Measurements from ENCODE around the gene CD70.
"Not testable (repeated sequence)": the region's sequence is repeated elsewhere in the genome, so short reads cannot be mapped to it uniquely, and the experiment has no call there.

CD70 gene, protein sequence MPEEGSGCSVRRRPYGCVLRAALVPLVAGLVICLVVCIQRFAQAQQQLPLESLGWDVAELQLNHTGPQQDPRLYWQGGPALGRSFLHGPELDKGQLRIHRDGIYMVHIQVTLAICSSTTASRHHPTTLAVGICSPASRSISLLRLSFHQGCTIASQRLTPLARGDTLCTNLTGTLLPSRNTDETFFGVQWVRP

DNA sequence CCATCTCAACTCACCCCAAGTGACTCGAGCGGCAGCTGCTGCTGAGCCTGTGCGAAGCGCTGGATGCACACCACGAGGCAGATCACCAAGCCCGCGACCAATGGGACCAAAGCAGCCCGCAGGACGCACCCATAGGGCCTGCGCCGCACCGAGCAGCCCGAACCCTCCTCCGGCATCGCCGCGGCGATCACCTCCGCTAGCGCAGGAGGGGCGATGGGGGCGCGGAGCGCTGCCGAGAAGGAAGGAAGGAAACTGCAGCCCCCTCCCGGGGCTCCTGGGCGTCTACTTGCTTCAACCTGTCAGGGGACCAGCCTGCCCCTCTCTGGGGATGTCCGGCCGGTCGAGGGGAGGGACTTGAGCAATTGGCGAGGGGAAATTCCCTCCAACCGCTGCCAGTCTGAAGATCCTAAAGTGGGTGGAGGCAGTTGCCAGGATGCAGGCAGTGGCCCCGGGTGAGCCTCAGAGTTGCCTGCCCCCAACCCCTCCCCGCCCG is at the start of gene CD70:
CD70 (minus strand) TSS at position 324 of the 493 bp plus-strand sequence; CDS start at position 176, 148 bp downstream.
- no peak for DNase-seq

DNA sequence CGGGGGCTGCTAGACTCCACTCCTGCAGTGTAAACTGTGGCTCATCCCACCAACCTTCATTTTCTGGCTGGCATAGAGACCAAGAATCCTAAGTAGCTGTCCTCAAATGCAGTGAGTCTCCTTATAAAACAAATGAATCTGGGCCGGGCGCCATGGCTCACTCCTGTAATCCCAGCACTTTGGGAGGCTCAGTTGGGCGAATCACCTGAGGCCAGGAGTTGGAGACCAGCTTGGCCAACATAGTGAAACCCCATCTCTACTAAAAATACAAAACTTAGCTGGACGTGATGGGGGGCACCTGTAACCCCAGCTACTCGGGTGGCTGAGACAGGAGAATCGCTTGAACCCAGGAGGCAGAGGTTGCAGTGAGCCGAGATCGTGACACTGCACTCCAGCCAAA is 49.4 kb upstream of the CD70 start:
- DNase-seq: not testable (repeated sequence)

DNA sequence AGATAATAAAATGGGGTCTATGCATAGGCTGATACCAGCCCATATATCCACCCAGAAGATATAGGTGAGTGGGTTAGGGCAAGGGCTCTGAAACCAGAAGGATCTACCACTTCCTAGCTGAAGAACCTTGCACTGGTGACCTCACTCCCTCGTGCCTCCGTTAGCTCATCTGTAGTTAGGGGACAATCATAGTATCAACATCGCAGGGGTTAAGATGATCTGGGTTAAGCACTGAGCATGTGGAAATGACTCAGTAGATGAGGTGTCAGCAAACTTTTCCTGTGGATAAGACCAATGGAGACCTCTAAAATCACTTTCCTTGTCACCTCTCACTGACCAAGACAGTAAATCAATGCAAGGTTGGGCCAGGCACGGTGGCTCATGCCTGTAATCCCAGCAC is 48.5 kb upstream of the CD70 start:
- no peak for DNase-seq

DNA sequence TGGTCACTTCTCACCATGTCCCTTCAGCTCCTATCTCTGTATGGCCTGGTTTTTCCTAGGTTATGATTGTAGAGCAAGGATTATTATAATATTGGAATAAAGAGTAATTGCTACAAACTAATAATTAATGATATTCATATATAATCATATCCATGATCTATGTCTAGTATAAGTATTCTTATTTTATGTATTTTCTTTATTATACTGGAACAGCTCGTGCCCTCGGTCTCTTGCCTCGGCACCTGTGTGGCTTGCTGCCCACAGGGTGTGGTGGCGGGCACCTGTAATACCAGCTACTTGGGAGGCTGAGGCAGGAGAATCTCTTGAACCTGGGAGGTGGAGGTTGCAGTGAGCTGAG is 42.5 kb upstream of the CD70 start:
- not testable (repeated sequence) for DNase-seq

DNA sequence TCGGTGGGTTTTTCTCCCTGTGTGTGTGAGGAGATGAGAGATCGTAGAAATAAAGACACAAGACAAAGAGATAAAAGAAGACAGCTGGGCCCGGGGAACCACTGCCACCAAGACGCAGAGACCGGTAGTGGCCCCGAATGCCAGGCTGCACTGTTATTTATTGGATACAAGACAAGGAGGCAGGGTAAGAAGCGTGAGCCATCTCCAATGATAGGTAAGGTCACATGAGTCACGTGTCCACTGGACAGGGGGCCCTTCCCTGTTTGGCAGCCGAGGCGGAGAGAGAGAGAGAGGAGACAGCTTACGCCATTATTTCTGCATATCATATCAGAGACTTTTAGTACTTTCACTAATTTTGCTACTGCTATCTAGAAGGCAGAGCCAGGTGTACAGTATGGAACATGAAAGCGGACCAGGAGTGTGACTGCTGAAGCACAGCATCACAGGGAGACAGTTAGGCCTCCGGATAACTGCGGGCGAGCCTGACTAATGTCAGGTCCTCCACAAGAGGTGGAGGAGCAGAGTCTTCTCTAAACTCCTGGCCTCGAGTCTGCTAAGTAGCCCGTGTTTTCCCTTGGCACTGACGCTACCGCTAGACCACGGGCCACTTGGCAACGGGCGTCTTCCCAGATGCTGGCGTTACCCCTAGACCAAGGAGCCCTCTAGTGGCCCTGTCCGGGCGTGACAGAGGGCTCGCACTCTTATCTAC is 42.0 kb upstream of the CD70 start:
- DNase-seq: peak; percentile 6

DNA sequence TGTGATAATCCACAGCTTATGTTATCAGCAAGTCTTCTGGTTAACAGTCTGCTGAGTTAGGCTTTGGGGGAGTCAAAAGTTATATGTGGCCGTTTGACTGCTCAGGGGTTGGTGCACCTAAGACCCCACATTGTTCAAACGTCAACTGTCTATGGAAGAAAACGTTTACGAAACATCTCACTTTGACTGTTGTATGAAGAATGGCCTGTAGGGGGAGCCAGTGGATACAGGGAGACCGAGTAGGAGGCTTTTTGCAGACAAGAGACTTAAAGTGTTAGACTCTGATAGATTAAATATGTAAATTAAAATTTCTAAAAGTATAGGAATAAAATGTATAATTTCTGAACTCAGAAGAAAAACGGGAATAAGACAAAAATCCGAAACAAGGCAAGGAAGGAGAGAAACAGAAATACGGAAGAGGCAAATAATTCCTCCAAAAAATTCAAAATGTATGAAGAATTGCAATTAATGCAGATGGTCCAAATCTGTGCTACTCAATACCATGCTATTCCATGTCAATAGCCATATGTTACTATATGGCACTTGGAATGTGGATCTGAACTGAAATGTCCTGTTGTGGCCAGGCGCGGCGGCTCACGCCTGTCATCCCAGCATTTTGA is 41.2 kb upstream of the CD70 start:
- peak; percentile 65 for DNase-seq

DNA sequence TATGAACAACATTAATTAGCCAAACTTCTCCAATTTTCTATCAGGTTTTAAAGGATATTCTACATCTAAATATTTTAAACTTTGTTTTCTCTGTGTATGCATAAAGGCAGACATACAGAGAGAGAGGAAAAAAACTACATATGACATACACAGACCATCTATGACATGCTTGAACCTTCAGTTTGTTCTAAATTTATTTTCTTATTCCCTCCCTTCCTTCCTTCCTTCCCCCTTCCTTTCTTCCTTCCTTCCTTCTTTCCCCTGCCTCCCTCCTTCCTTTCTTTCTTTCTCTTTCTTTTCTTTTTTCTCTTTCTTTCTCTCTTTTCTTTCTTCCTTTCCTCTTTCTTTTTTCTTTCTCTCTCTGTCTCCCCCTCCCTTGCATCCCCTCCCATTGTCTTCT is 35.8 kb upstream of the CD70 start:
- DNase-seq: no peak

DNA sequence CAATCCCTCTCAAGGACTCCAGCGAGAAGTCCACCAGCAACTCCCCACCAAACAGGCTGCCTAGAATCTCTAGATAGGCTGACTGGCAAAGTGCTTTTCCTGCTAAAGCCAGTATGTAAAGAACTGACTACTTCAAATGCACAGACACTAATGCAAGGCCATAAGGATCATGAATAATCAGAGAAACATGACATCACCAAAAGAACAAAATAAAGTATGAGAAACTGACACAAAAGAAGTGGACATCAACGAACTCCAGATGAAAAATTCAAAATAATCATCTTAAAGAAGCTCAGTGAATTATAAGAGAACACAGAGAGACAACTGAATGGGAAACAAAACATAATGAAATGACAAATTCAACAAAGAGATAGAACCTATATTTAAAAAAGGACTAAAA is 26.4 kb upstream of the CD70 start:
- no peak for DNase-seq

DNA sequence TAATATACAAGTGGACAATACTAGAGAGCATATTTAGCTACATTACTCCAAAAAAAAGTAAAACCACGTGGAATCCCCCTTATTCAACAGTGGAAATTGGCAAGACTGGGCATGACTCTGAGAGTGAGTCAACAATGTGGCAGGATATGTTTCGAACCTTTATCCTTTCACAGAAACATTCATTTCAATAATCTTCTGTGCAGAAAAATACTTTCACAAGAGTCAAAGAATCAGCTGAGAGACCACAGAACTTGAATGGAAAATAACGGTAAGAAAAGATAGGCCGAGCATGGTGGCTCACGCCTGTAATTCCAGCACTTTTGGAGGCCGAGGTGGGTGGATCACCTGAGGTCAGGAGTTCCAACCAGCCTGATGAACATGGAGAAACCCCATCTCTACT is 25.1 kb upstream of the CD70 start:
- no peak for DNase-seq

DNA sequence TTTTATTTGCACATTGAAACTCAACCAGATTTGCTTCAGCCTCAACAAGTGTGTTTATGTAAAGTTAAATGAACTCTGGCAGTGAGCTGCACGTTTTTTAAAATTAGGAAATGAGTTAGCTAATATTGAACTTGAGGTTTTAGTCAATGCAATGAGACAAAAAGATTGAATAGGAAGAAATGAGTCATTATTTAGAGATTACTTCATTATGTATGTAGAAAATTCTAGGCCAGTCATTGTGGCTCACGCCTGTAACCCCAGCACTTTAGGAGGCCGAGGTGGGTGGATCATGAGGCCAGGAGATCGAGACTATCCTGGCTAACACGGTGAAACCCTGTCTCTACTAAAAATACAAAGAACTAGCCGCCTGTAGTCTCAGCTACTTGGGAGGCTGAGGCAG is 22.8 kb upstream of the CD70 start:
- no peak for DNase-seq

DNA sequence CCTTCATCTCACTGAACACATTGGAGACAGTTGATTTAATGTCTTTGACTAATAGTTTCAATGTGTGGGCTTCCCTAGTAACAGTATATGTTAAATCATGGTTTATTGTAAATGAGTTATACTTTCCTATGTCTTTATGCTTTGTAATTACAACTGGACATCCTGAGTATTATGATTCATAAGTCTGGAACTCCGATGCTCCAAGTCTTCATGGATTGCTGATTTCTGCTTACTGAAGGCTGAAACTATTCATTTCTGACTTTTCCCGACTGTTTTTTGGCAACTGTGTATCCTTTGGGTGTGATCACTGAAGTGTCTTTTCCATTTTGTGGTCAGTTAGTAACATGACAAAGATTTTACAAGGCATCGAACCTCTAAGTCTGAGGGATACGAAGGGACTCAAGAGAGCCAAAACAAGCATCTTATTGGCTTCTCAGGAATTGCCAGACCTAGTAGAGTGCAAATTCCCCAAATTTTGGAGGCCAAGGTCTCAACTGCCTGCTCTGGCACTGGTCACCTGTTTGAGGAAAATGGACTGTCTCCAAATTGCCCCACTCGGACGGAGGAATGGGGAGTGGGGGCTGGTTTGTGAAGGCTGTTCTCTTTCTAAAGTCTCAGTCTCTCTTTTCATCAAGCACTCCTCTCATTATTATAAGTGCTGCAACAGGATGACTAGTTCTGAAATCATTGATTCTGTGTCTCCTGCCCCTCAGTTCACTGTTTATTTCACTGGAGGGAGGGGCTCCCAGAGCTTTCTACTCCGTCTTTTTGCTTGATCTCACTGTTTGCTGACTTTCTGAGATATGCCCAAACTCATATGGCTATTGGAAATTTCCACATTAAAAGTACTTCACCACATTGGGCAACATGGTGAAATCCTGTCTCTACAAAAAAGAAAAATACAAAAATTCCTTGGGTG is 20.2 kb upstream of the CD70 start:
- DNase-seq: no peak

DNA sequence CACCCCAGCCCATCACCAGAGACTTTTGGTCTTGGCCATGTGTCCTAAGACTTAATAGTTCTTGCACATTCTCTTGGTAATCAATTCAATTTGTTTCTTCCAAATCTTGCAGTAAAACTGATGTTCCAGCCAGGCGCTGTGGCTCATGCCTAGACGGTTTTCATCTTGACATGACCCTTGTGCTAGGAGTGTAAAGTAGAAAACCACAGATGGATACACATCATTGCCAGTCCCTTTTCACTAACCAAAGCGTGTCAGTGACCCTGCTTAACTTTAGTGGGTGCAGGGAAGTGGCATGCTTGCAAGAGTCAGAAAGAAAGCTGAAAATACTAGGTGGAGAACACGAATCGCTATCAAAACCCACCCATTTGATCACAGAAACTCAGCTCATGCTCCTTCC is 18.0 kb upstream of the CD70 start:
- no peak for DNase-seq

DNA sequence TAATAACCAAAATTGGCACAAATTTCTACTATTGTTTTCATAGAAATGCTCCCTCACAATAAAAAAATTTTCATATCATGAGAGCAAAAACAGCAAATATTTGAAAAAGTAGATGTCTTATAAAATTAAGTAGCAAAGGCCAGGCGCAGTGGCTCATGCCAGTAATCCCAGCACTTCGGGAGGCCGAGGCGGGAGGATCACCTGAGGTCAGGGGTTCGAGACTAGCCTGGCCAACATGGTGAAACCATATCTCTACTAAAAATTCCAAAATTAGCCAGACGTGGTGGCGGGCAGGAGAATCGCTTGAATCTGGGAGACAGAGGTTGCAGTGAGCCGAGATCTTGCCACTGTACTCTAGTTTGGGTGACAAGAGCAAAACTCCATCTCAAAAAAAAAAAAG is 17.2 kb upstream of the CD70 start:
- not testable (repeated sequence) for DNase-seq

DNA sequence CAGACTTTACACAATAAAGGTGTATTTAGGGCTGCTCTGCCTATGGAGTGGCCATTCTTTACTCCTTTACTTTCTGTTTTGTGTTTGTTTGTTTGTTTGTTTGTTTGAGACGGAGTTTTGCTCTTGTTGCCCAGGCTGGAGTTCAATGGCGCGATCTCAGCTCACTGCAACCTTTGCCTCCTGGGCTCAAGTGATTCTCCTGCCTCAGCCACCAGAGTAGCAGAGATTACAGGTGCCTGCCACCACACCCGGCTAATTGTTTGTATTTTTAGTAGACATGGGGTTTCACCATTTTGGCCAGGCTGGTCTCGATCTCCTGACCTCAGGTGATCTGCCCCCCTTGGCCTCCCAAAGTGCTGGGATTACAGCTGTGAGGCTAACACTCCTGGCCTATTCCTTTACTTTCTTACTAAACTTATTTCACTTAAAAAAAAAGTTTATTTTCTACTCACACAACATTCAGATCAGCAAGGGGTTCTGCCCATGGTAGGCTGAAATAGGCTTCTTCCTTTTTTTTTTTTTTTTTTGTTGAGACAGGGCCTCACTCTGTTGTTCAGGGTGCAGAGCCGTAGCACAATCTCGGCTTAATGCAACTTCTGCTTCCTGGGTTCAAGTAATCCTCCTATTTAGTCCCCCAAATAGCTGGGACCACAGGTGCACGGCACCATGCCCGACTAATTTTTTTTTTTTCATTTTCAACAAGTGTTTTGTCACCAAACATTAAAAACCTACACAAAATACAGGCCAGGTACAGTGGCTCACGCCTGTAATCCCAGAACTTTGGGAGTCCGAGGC is 15.5 kb upstream of the CD70 start:
- not testable (repeated sequence) for DNase-seq

DNA sequence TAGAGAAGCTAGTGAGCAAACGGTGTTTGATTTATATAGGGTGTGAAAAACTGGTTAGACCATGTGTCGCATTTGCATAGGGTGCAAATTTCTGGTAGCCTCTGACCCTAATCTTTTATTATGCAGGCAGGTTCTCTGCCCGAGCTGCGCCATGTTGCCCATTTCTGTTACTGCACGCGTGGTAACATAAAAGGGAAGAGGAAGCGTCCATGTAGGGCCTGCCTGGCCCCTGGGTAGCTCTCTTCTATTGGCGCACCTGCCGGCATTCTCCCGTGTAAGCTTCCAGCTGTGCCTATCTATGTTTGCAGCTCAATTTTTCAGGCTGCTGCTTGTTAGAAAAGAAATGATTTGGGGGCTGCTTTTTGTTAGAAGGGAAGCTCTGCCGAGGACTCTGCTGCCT is 14.0 kb upstream of the CD70 start:
- no peak for DNase-seq

DNA sequence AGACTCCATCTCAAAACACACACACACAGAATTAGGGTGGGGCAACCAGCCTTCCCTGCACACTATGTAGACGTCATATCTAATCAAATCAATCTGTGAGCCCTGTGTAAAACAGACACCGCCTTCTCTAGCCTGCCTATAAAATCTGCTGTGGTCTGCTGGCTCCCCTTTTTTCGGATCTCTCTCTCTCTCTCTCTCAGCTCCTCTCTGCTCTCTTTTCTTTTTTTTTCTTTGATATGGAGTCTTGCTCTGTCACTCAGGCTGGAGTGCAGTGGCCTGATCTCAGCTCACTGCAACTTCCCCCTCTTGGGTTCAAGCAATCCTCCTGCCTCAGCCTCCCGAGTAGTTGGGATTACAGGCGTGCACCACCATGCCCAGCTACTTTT is 11.8 kb upstream of the CD70 start:
- no peak for DNase-seq

DNA sequence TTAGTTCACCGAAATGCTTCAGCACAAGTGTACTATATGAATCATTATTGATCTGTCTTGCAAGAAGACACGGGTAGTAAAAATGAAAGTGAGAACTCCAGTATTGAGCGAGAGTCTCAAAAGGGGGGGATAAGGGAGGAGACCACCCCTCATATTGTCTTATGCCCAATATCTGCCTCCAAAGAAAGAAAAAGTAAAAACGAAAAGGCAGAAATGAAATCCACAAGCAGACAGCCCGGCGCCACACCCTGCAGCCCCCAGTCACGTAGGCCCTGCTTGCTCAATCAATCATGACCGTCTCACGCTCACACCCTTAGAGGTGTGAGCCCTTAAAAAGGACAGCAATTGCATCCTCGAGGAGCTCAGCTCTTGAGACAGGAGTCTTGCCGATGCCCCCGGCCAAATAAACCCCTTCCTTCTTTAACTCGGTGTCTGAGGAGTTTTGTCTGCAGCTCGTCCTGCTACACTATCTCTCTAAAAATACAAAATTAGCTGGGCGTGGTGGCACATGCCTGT is 10.6 kb upstream of the CD70 start:
- DNase-seq: not testable (repeated sequence)

DNA sequence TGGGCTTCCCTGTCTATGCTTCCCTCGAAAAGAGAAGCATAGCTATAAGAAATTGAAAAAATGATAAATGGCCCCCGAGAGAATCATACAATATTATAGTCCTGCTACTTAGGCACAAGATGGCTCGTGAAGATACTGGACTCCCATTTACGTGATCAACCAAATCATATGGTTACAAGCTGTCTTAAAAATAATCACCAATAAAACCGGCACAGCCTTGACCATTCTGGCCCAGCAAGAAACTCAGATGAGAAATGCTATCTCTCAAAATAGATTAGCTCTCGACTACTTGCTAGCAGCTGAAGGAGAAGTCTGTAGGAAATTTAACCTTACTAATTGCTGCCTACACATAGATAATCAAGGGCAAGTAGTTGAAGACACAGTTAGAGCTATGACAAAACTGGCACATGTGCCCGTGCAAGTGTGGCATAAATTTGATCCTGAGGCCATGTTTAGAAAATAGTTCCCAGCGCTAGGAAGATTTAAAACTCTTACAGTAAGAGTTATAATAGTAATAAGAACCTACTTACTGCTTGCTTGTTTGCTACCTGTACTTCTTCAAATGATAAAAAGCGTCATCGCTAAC is 10.1 kb upstream of the CD70 start:
- DNase-seq: not testable (repeated sequence)

DNA sequence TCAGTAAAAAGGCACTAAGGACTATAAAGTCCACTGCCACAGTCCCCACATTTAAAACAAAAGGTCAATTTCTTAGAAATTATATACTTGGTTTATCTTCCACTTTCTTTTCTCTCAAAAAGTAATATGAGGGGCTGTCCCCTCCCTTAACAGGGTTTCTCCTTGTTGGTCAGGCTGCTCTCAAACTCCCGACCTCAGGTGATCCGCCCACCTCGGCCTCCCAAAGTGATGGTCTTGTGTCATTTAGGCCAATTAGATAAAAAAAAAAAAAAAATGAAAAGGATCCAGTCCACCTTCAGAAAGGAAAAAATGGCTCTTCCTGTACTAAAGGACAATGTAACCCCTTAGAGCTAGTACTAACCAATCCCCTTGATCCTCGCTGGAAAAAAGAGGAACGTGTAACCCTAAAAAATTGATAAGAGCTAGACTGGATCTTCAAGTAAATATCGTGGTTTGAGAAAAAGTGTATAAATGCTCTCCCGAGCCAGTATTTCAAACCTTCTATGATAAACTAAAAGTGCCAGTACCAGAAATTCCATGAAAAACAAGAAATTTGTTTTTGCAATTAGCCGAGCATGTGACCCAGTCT is 9.0 kb upstream of the CD70 start:
- DNase-seq: no peak

DNA sequence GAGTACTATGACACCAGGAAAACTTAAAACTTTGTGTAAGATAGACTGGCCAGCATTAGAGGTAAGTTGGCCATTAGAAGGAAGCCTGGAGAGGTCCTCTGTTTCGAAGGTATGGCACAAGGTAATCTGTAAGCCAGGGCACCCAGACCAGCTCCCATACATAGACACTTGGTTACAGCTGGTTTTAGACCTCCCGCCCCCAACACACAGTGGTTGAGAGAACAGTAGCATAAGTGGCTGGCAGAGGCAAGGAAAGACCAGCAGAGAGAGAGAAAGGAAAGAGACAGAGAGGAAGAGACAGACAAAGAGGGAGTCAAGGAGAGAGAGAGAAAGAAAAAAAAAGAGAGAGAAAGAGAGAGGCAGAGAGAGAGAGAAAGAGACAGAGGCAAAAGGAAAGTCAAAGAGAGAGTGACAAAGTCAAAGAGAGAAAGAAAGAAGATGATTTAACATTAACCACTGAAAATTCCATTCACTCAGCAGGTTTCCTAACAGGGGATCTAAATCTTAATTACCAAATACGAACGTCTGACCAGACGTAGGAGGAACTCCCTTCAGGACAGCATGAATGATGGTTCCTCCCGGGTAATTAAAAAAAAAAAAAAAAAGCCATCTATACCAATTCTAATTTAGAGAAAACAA is 7.4 kb upstream of the CD70 start:
- not testable (repeated sequence) for DNase-seq

All from NCI-H2029 treated with DMSO at 0.1 percent for 48 hours (cell line).